HG02798 (cell line): ENCODE results near the gene CAB39.

ENCODE experiments used
- ATAC-seq: cut with Tn5 transposase; IDR thresholded peaks from one replicate; pipeline ENCODE4 v1.9.1; 2021; ENCODE audit warnings: mild to moderate bottlenecking; ENCODE audit not compliant: unreplicated experiment, poor library complexity

The CAB39 gene

GRCh38 chr2:230712443-230713330 lies at the start of gene CAB39:
Gene CAB39, plus strand, starts transcription at chr2:230712842. Its CDS starts 47,160 bp downstream, at chr2:230760002.
- ATAC-seq, result peak; percentile 91

- peak; percentile 8 for ATAC-seq
These were observed 48.5 kb upstream of the CAB39 start for GRCh38 chr2:230664128-230664527.

GRCh38 chr2:230664844-230665243 lies 47.8 kb upstream of the CAB39 start:
- no peak for ATAC-seq

- ATAC-seq, result no peak
These were observed 47.4 kb upstream of the CAB39 start for GRCh38 chr2:230665263-230665691.

GRCh38 chr2:230666446-230666845 lies 46.2 kb upstream of the CAB39 start:
- ATAC-seq, result no peak

- ATAC-seq, result no peak
These were observed 45.5 kb upstream of the CAB39 start for GRCh38 chr2:230666885-230667712.

- ATAC-seq, result peak; percentile 66
These were observed 44.3 kb upstream of the CAB39 start for GRCh38 chr2:230668184-230668938.

- peak; percentile 46 for ATAC-seq
These were observed 43.7 kb upstream of the CAB39 start for GRCh38 chr2:230668939-230669303.

- ATAC-seq, result no peak
These were observed 43.2 kb upstream of the CAB39 start for GRCh38 chr2:230669386-230669950.

- ATAC-seq, result no peak
These were observed 41.5 kb upstream of the CAB39 start for GRCh38 chr2:230671117-230671516.

- ATAC-seq, result no peak
These were observed 39.8 kb upstream of the CAB39 start for GRCh38 chr2:230672836-230673235.

- ATAC-seq, result no peak
These were observed 38.2 kb upstream of the CAB39 start for GRCh38 chr2:230674401-230674800.

GRCh38 chr2:230674966-230675672 lies 37.5 kb upstream of the CAB39 start:
- ATAC-seq, result no peak

- no peak for ATAC-seq
These were observed 36.1 kb upstream of the CAB39 start for GRCh38 chr2:230676546-230676945.

- no peak for ATAC-seq
These were observed 35.3 kb upstream of the CAB39 start for GRCh38 chr2:230677201-230677946.

- ATAC-seq, result no peak
These were observed 34.6 kb upstream of the CAB39 start for GRCh38 chr2:230678018-230678417.

GRCh38 chr2:230678451-230678850 lies 34.2 kb upstream of the CAB39 start:
- ATAC-seq, result no peak

- no peak for ATAC-seq
These were observed 32.0 kb upstream of the CAB39 start for GRCh38 chr2:230680463-230681170.
